HG02840 (cell line): ENCODE results near the gene MYF6.

ENCODE experiments used
- ATAC-seq: cut with Tn5 transposase; IDR thresholded peaks from one replicate; pipeline ENCODE4 v1.9.1; 2021; ENCODE audit warnings: mild to moderate bottlenecking, moderate library complexity, moderate number of reproducible peaks; ENCODE audit not compliant: unreplicated experiment, low FRiP score

The MYF6 gene

GRCh38 chr12:80702889-80703805 lies 4.3 kb upstream of the MYF6 start:
- peak; percentile 82 for ATAC-seq

- no peak for ATAC-seq
These were observed 3.0 kb upstream of the MYF6 start for GRCh38 chr12:80704420-80704819.

DNA sequence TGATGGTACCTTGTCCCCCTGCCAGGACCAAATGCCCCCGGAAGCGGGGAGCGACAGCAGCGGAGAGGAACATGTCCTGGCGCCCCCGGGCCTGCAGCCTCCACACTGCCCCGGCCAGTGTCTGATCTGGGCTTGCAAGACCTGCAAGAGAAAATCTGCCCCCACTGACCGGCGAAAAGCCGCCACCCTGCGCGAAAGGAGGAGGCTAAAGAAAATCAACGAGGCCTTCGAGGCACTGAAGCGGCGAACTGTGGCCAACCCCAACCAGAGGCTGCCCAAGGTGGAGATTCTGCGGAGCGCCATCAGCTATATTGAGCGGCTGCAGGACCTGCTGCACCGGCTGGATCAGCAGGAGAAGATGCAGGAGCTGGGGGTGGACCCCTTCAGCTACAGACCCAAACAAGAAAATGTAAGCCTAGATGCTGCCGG lies 410 bp downstream of the MYF6 start:
- no peak for ATAC-seq

DNA sequence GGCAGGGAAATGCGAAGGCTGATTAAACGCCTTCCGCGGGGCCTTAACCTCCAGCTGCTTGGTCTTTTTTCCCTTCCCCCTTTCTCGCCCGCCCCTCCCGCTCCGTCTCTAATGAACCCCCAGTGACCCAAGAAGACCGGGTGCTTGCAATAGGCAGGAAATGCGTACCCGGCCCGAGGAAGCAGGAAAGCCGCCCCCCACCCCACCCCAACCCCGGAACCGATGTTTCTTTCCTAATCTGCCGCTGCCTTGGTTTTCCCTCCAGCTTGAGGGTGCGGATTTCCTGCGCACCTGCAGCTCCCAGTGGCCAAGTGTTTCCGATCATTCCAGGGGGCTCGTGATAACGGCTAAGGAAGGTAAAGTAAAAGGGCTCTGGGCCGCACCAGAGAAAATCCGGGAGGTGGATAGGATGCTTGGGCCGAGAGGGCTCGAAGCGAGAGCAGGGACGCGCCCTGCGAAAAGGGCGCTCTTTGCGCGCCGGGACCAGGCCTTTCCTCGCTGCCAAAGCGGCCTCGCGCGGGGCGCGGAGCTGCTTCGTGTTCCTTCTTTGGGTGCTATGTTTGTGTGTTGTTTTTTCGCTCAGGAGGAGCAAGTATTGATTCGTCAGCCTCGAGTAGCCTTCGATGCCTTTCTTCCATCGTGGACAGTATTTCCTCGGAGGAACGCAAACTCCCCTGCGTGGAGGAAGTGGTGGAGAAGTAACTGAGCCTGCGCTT lies 983 bp downstream of the MYF6 start:
- ATAC-seq = no peak

- no peak for ATAC-seq
These were observed 1.5 kb downstream of the MYF6 start for GRCh38 chr12:80708975-80709328.

- no peak for ATAC-seq
These were observed 2.6 kb downstream of the MYF6 start for GRCh38 chr12:80709811-80710726.

GRCh38 chr12:80710727-80711449 lies 3.5 kb downstream of the MYF6 start:
- no peak for ATAC-seq

GRCh38 chr12:80711866-80712265 lies 4.4 kb downstream of the MYF6 start:
- no peak for ATAC-seq

- no peak for ATAC-seq
These were observed 5.4 kb downstream of the MYF6 start for GRCh38 chr12:80712866-80713265.

GRCh38 chr12:80713419-80713818 lies 6.0 kb downstream of the MYF6 start:
- no peak for ATAC-seq

GRCh38 chr12:80714055-80714454 lies 6.6 kb downstream of the MYF6 start:
- no peak for ATAC-seq

DNA sequence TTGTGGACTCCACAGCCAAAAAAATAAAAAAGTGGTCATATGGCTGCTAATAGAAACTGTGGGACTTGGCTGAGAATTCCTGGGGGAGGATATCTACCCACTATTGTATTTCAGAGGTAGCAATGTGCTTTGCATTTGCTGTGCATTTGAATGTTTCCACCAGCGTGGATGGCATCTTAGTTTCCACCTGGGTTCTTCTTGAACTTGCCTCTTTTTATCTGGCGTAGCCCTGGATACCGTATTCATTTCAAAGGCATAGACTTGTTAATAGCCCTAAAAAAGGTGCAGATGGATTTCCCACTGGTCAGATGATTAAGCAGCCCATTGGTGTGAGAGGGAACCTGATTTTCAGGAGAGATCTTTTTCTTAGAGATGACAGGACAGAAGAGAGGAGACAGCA lies 7.4 kb downstream of the MYF6 start:
- ATAC-seq = no peak

DNA sequence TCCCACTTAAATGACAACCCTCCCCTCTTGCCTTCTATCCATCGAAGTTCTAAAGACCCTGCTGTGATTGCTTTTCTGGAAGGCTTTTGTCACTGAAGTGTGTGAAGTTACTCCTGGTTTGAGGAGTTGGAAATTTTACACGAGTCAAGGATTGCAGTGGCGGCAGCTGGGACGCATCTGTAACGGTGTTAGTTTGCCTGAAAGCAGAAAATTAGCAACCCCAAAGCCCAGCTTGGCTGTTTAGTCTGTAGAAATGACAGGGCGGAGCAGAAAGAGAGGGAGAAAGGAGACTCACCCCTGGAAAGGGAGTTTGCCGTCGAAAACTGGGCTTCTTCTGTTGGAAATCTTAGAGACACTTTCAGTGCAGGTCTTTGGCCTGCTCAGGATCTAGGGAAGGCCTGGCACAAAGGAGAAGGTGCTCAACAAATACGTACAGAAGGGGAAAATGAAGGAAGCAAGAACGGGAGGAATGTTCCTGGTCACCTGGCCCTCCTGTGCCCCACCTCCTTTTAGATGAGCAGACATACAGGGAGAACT lies 8.3 kb downstream of the MYF6 start:
- no peak for ATAC-seq

GRCh38 chr12:80716696-80717469 lies 9.4 kb downstream of the MYF6 start, which contains the start of gene MYF5:
MYF5 (plus strand) TSS chr12:80716912; CDS start chr12:80717064, 152 bp downstream.
- ATAC-seq = no peak

DNA sequence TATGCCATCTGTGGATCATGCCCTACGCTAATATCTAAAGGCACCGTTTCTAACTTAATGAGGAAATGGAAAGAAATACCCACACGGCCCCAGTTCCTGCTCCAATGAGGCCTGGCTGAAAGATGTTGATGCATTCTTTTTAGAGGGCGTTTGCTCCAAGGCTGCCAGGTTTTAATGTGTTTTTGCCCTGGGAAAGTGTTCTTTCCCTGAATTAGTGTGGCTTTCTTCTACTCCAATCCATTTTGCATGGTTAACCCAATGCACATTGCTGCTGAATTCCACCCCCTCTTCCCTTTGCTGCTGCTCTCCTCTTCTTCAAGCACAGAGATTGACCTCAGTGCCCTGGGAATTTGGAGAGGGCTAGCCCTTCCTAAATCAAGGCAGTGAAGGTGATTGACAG lies 10.4 kb downstream of the MYF6 start:
- ATAC-seq = no peak

DNA sequence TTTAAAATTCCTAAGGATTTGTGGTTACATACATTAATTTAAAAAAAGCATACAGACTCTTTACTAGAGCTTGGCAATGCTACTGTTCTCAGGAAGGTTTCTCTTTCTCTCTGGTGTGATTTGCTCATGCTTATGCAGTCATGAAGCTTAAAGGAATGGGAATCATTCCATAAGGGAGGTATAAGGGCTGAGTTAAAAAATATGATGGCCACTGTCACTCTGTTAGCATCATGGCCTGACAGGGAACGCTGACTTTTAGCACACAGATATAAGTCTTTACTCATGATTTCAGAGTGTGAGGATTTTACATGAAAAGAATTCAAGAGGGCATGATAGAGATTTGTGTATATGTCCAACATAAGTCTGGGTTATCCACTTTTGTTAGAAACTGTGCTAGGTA lies 13.1 kb downstream of the MYF6 start:
- ATAC-seq = no peak

DNA sequence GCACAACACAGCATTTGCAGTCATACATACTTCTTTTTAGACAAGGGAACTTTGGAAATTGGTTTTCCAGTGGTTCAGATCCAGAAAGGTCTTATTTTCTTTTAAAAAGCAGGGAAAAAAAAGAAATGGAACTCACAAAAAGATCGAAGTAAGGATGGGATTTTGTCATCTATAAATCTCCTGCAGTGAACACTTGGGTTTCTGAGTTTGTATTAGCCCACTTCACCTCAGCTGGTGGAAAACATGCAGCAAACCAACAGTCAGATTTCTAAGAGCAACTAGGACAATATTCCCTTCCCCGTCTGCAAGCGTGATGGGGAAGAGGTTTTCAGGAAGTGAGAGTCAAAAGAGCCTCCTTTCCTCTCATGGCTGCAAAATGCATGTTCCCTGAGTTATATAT lies 13.9 kb downstream of the MYF6 start:
- ATAC-seq = no peak

DNA sequence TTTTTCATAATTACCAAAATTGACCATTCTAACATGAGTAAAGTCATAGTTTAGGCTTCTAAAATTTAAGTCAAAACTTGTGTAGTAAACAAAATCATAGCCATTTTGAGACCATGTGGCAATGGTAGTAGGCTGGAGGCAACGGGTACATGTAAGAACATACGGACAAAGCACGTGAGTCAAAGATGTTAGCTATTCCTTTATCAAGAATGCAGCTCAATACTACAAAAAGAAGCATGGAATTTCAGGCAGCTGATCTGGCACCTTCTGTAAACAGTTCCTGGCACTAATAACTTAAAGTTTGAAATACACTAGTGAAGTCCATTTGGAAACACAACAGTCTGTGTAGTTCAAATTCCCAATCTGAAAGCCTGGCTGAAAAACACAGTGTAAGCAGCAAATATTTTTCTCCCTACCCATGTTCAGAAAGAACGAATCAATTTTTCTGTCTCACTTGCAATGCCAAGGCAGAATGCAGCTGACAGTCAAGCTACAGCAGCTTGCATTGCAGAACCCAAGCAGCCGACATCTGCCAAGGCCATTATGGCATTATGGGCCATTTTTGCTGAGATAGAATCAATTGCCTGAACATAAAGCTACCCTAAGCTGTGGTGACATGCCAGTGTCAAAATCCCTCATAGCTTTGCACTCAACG lies 38.5 kb downstream of the MYF6 start:
- ATAC-seq = no peak
